Measurements from ENCODE around the gene CH25H. TPM values are rescaled to one million over a fixed set of nuclear protein-coding genes. Genes with fewer than 3 reads are reported as not detected.
A peak's percentile ranks its signal among the peaks of the same experiment; 100 is the strongest.

Gene CH25H
- total RNA-seq, 1 experiment from 2014 or later, result 1.0 TPM

DNA sequence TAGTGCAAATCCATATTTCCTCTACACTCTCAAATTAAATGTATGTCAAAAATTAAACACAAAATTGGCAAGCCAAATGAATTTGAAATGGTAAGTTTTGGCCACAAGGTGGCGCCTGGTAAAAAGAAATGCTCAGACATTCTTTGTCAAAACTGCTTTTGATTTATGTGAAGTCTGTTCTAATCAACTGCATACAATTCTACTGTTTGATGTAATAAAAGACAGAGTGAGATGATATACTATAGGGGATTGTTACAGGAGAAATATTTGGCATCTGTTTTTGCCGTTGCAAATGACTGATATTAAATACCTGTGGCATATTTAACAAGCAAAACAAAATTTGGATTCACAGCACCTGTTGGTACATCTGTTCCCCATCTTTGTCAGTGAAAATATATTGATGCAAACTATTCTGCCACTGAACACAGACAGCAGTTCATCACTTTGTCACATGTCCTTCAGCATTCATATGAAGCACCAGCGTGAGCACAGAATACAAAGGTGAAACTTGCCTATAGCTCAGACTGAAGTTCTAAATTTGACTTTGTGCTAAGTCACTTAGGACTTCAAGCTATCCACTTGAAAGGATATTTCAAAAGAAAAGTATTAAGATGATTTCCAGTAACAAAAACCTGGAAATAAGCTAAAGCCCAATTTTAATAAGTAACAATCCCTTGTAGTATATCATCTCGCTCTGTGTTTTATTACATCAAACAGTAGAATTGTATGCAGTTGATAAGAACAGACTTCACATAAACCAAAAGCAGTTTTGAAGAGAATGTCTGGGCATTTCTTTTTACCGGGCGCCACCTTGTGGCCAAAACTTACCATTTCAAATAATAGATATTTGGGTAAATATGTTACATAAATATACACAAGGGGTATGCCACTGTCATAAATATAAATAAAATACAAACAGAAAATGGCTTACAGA lies 10.2 kb upstream of the CH25H start:
- Mint-ChIP-seq H3K9me3 (no peaks in the 10 kb centered on the region), H3K27ac (no peak overlapping the region), H3K4me3 (no peak overlapping the region), H3K4me1 (peaks cover 11 to 16% of the 10 kb centered on the region in 2 experiments), H3K27me3 (ENCODE audit: low read depth) (no peaks in the 10 kb centered on the region), H3K36me3 (ENCODE audit: insufficient read depth in 1 of 3, low read depth in 3 of 3) (peaks cover 0 to 2% (median 0%) of the 10 kb centered on the region in 3 experiments; a peak in 1 of 7 replicates)
- no peak overlapping the region for H2BK12ac ChIP-seq (ENCODE audit: insufficient read length, low read depth, low read length)
- no peaks in the 10 kb centered on the region for H3K27me3 ChIP-seq (ENCODE audit: insufficient read depth, low read length)
- H3K9ac ChIP-seq (ENCODE audit: extremely low read depth, insufficient read length, low read length), result no peak overlapping the region
- H3K56ac ChIP-seq (ENCODE audit: insufficient read length, low read depth, low read length), result no peak overlapping the region
- H3K14ac ChIP-seq (ENCODE audit: insufficient read depth, low read length), result no peak overlapping the region
- H2AK5ac ChIP-seq (ENCODE audit: insufficient read length, low read length), result no peak overlapping the region
- H4K20me1 ChIP-seq (ENCODE audit: control insufficient read depth, insufficient read depth, insufficient read length), result no peaks in the 10 kb centered on the region
- H2BK5ac ChIP-seq (ENCODE audit: insufficient read length, low read length), result no peak overlapping the region
- no peak for DNase-seq
- no CpG with 5 or more reads among the region's 6 CpGs for WGBS (ENCODE audit: extremely low coverage, insufficient read length, low lambda C conversion rate)
- H4K91ac ChIP-seq (ENCODE audit: insufficient read length, low read depth, low read length), result no peak overlapping the region
- H2AFZ ChIP-seq (ENCODE audit: low read length), result no peak overlapping the region
- no peak overlapping the region for H4K5ac ChIP-seq (ENCODE audit: insufficient read length, low read depth, low read length)
- H3K4me1 ChIP-seq (ENCODE audit: insufficient read depth, low read length), result peaks cover 5% of the 10 kb centered on the region; the same call in 1 of the 2 replicates
- H3K4me2 ChIP-seq (ENCODE audit: insufficient read depth, insufficient read length, low read length), result no peak overlapping the region
- H2BK120ac ChIP-seq (ENCODE audit: low read depth, low read length, poor library complexity, severe bottlenecking), result no peak overlapping the region
- H3K18ac ChIP-seq (ENCODE audit: insufficient read length, low read depth, low read length), result no peak overlapping the region
- no peak overlapping the region for H2BK15ac ChIP-seq (ENCODE audit: low read depth, low read length)
- no peak overlapping the region for H3K27ac ChIP-seq (ENCODE audit: insufficient read length, low read depth, low read length)
- no peaks in the 10 kb centered on the region for H3K79me2 ChIP-seq (ENCODE audit: insufficient read depth, low read length)
- H2BK20ac ChIP-seq (ENCODE audit: low read depth, low read length, poor library complexity, severe bottlenecking), result no peak overlapping the region
- no peak overlapping the region for H3K23ac ChIP-seq (ENCODE audit: insufficient read length, low read depth, low read length)
- TF ChIP-seq CTCF (conservative IDR thresholded peaks at IDR 0.05), result peak; percentile 86
- no peak overlapping the region for H3K4ac ChIP-seq (ENCODE audit: low read depth, low read length)
- H3K9me3 ChIP-seq (ENCODE audit: control insufficient read depth, low read depth, low read length), result no peaks in the 10 kb centered on the region
- H3T11ph ChIP-seq (ENCODE audit: low read length), result no peak overlapping the region
- no peaks in the 10 kb centered on the region for H3K79me1 ChIP-seq (ENCODE audit: insufficient read depth, low read depth, low read length, poor library complexity, severe bottlenecking)
- no peak overlapping the region for H4K8ac ChIP-seq (replicated peaks; ENCODE audit: insufficient read length, low read depth, low read length)
- no peaks in the 10 kb centered on the region for H3K23me2 ChIP-seq (ENCODE audit: insufficient read length, low read depth, low read length, poor library complexity, severe bottlenecking)

Data from H9 (cell line).